Activated naive CD4-positive, alpha-beta T cell treated with anti-CD3 and anti-CD28 coated beads, Interleukin-2, amount 50 U/mL, for 72 hours (primary cell): ENCODE results near the gene MAP10. TPM values are rescaled to one million over a fixed set of nuclear protein-coding genes. Genes with fewer than 3 reads are reported as not detected.
A peak's percentile ranks its signal among the peaks of the same experiment; 100 is the strongest.

Experiments used
- ATAC-seq, 2 donors: fragments of 150-1000 bp; cut with Tn5 transposase; 2 replicates each; pipeline ENCODE4 v1.10.0; 2021; ENCODE audit warnings: mild to moderate bottlenecking in 2 of 2, moderate library complexity in 2 of 2
- DNase-seq, 2 donors: peaks; one replicate each; pipeline ENCODE4 v3.0.0; 2021 to 2022; ENCODE audit warnings: low spot score in 2 of 2
- H3K27ac Mint-ChIP-seq, 2 donors: one replicate each; pipeline ENCODE4 v1.8.0; 2022; ENCODE audit warnings: mild to moderate bottlenecking in 2 of 2, mixed read lengths in 2 of 2
- H3K36me3 Mint-ChIP-seq, 2 donors: one replicate each; pipeline ENCODE4 v1.8.0; 2022; ENCODE audit warnings: mixed read lengths in 2 of 2
- H3K9me3 Mint-ChIP-seq, 2 donors: one replicate each; pipeline ENCODE4 v1.8.0; 2022; ENCODE audit warnings: mixed read lengths in 2 of 2
- total RNA-seq, 2 donors: library from RNA; stranded (reverse); gene quantifications; one replicate each; pipeline ENCODE4 v1.2.3, GENCODE V29; 2022

MAP10 gene
- total RNA-seq, 2 donors from 2014 or later: 0.64 to 1.9 TPM

GRCh38 chr1:232788235-232788872 is 16.9 kb upstream of the MAP10 start:
- DNase-seq: no peak
- Mint-ChIP-seq H3K9me3 (no peaks in the 10 kb centered on the region), H3K36me3 (no peaks in the 10 kb centered on the region), H3K27ac (no peak overlapping the region)
- no peak for ATAC-seq

DNA sequence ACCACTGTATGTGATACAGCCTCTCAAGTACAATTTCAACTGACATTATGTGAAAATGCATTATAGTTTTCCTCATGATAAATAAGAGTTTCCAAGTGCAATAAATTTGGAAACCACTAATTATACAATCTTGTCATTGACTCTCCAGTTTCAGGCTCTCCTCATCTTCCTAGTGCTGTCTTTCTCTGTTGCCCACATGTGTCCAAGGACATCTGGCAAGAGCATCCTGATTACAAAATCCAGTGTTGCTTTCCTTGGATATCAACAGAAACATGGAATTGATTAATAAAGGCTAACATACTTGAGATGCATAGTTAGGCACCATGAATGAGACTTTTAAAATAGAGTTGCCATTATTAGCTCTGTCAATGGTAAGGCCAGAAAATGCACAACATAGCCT is 15.6 kb upstream of the MAP10 start:
- Mint-ChIP-seq H3K27ac (no peak overlapping the region), H3K9me3 (no peaks in the 10 kb centered on the region), H3K36me3 (no peaks in the 10 kb centered on the region)
- no peak for DNase-seq
- no peak for ATAC-seq

- no peaks in the 10 kb centered on the region for H3K36me3 Mint-ChIP-seq
- H3K9me3 Mint-ChIP-seq: no peaks in the 10 kb centered on the region
- no peak for DNase-seq
- no peak overlapping the region for H3K27ac Mint-ChIP-seq
- no peak for ATAC-seq
Measured at GRCh38 chr1:232792949-232793348, 12.3 kb upstream of the MAP10 start.

DNA sequence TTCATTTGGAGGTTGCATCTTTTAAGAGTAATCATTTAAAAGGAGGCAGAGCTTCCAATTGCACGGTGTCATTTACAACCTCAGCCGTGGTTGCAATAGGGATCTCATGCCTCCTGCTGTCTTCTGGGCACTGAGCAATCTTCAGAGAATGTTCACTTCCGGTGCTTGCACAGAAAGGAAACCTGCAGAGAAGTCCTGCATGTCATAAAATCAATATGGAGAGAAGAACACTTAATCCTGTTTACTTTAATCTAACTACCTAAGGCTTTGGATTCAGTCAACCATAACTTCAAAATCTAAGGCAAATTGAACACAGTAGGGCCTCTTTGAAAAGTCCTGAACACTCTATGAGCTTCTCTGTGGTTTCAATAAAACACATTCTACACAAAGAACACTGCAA is 11.3 kb upstream of the MAP10 start:
- ATAC-seq (peak; percentile 56 to 68), DNase-seq (no peak)
- Mint-ChIP-seq H3K27ac (no peak overlapping the region), H3K36me3 (no peaks in the 10 kb centered on the region), H3K9me3 (no peaks in the 10 kb centered on the region)

DNA sequence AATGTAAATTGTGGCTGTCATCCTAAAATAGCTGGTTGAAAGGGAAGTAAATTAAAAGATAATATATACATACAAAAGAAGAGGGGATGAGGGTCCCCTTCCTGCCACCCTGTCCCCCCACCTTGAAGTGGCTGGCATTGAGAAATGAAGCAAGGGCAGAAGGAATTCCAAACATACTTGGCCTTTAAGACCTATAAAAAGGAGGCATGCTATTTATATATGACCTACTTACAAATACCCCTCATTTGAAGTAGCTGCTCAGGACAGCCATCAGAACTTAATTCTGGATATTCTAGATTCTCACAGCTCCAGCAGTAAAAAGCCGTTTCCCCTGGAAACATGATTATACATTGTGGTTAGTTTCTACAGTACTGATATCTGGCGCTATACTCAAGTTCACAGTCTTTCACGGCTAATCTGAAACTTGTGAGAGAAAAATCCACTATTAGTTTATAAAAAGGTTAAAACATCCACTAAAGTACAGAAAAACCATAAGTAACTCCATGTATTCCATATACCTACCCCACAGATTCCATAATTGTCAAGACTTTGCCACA is 9.6 kb upstream of the MAP10 start:
- Mint-ChIP-seq H3K9me3 (no peaks in the 10 kb centered on the region), H3K27ac (no peak overlapping the region), H3K36me3 (no peaks in the 10 kb centered on the region)
- no peak for DNase-seq
- no peak for ATAC-seq

DNA sequence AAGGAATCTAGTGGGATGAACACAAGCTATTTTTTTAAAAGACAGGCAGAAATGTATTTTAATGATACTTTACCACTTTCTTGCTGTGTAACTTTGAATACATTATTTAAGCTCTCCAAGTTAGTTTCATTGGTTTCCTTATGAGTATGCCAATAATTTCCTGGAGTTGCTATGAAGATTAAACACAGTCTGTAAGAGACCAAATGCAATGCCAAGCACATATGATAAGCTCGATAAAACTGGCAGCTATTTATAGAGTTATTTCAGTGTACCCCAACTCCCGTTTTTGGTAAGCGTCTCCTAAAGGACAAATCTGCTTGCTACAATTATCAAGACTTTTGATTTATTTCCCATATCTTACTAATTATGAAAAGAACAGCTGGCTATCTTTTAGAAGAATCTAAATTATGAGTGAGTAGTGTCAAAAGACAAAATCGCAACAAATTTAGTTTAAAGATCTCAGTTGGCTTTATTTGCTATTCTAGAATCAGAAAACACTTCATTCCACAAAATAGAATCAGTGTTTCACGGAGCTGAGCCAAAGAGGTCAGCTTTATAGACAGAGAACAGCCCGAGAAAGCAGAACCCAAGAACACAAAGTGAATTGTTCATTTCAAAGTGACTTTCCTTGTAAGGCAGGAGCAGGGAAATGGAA is 7.2 kb upstream of the MAP10 start:
- ATAC-seq (no peak), DNase-seq (no peak)
- H3K36me3 Mint-ChIP-seq: no peaks in the 10 kb centered on the region
- no peak overlapping the region for H3K27ac Mint-ChIP-seq
- no peaks in the 10 kb centered on the region for H3K9me3 Mint-ChIP-seq

DNA sequence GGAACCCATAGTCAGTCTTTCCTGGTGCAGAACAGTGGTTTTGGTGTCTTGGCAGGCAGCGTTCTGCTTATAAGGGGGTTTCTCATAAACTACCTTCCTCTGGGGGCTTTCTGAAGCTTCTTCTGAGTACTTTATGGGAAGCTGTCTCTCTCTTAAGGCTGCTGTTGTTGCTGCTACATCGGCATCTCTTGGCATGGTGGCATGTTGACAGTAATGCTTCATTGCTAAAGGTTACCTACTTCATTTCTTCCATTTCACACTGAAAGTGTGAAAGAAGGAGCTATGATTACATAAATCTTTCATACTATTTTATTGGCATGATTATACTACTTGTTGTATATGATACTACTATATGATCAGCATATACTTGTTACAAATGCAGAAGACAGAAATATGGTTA is 6.3 kb upstream of the MAP10 start:
- Mint-ChIP-seq H3K27ac (no peak overlapping the region), H3K9me3 (peaks cover 0 to 4% of the 10 kb centered on the region in 2 donors), H3K36me3 (peaks cover 2 to 4% of the 10 kb centered on the region in 2 donors)
- DNase-seq (no peak), ATAC-seq (no peak)

DNA sequence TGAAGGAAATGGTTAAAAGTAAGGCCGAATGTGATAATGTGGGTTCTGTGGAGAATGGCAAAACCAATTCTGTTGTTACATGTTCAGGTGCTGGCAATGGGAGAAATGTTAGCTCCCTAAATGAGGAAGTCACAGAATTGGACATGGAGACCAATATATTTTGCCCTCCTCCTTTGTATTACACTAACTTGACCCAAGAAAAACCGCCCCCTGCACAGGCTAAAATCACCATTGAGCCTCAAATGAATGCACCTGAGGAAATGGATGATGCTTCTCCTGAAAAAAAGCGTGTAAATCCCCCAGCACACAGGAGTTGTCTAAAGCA is 932 bp downstream of the MAP10 start:
- H3K27ac Mint-ChIP-seq: no peak overlapping the region
- DNase-seq: no peak
- no peak for ATAC-seq
- peaks cover 21 to 27% of the 10 kb centered on the region in 2 donors for H3K36me3 Mint-ChIP-seq
- peaks cover 12 to 22% of the 10 kb centered on the region in 2 donors for H3K9me3 Mint-ChIP-seq

GRCh38 chr1:232810856-232811255 is 5.6 kb downstream of the MAP10 start:
- peaks cover 9% of the 10 kb centered on the region in 2 donors for H3K36me3 Mint-ChIP-seq
- no peak for DNase-seq
- no peak overlapping the region for H3K27ac Mint-ChIP-seq
- peaks cover 12 to 22% of the 10 kb centered on the region in 2 donors for H3K9me3 Mint-ChIP-seq
- no peak for ATAC-seq

DNA sequence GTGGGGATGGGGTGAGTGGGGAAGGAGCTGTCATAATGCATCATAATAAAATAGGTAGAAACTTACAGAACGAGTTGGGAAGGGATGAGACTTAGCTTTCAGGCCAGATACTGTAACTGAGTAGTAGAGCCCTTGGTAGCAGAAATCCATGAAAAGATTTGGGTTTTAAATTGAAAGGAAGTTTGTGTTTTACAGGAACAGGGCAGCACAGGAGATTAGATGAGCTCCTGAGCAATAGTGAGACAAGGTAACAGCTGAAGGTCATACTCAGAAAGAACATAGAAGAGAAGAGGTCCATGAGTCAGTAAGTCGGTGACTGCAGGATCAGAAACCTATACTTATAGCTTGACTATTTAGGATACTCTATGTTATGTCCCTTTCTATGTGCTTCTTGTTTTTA is 7.3 kb downstream of the MAP10 start:
- DNase-seq (no peak), ATAC-seq (no peak)
- no peaks in the 10 kb centered on the region for H3K36me3 Mint-ChIP-seq
- H3K27ac Mint-ChIP-seq: no peak overlapping the region
- H3K9me3 Mint-ChIP-seq: peaks cover 9 to 16% of the 10 kb centered on the region in 2 donors

- H3K9me3 Mint-ChIP-seq: peaks cover 6 to 18% of the 10 kb centered on the region in 2 donors
- no peak overlapping the region for H3K27ac Mint-ChIP-seq
- ATAC-seq: no peak
- H3K36me3 Mint-ChIP-seq: no peaks in the 10 kb centered on the region
- no peak for DNase-seq
Measured at GRCh38 chr1:232813097-232813496, 7.9 kb downstream of the MAP10 start.

GRCh38 chr1:232813760-232814159 is 8.5 kb downstream of the MAP10 start:
- DNase-seq (no peak), ATAC-seq (no peak)
- H3K9me3 Mint-ChIP-seq: peaks cover 6 to 18% of the 10 kb centered on the region in 2 donors
- H3K27ac Mint-ChIP-seq: no peak overlapping the region
- no peaks in the 10 kb centered on the region for H3K36me3 Mint-ChIP-seq

DNA sequence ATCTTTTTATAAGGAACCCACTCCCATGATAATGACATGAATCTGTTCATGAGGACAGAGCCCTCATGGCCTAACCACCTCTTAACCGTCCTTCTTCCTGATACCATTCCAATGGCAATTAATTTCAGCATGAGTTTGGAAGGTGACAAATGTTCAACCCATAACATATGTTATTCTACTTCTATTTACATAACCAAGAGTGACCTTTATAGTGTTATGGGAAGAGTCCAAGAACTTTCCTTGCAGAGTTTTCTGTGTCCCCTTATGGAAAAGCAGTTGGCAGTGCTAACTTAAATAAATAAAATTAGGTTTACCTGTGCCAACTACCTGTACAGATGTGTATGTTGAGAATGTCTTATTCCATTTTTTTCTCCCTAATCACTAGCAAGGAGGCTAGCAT is 11.1 kb downstream of the MAP10 start:
- DNase-seq (no peak), ATAC-seq (no peak)
- Mint-ChIP-seq H3K36me3 (no peaks in the 10 kb centered on the region), H3K9me3 (peaks cover 3 to 15% of the 10 kb centered on the region in 2 donors), H3K27ac (no peak overlapping the region)

DNA sequence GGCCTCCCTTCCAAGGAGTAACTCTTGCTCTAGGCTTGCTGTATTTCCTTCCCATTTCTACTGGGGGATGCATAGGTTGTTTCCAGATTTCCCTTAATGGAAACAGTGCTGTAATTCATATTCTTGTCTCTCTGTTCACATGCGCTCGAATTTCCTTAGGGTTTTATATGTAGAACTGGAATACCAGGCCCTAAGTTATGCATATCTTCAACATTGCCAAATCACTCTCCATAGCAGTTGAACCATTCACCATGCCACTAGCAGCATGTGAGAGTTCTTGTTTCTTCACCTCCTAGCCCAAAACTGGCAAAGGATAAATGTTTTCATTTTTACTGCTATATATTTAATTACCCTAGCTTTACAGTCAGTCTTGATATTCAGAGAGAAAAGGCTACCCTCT is 12.8 kb downstream of the MAP10 start:
- Mint-ChIP-seq H3K27ac (no peak overlapping the region), H3K9me3 (peaks cover 3 to 9% of the 10 kb centered on the region in 2 donors), H3K36me3 (no peaks in the 10 kb centered on the region)
- no peak for ATAC-seq
- no peak for DNase-seq

GRCh38 chr1:232820431-232820830 is 15.2 kb downstream of the MAP10 start:
- H3K27ac Mint-ChIP-seq: no peak overlapping the region
- ATAC-seq (no peak), DNase-seq (no peak)

DNA sequence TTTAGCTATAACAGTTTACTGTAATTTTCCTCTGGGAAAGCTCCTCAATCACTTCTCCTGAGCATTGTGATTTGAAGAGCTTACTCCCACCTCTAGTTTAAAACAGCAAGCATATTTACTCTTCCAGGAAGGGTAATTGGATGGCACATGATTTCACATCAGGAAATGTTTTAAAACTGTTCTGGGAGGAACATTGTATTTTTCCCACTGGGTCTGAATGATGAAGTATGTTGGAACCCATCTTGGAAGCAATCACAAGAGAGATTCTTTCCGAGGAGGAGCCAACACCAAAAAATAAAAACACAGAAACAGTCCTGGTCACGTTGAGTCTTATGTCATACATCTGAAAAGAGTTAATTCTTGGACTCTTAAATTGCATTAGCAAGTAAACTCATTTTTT is 17.3 kb downstream of the MAP10 start:
- no peaks in the 10 kb centered on the region for H3K36me3 Mint-ChIP-seq
- DNase-seq (no peak), ATAC-seq (no peak)
- peaks cover 0 to 2% of the 10 kb centered on the region in 2 donors for H3K9me3 Mint-ChIP-seq
- no peak overlapping the region for H3K27ac Mint-ChIP-seq

More at GRCh38 chr1:232820431-232820830, 15.2 kb downstream of the MAP10 start:
- H3K36me3 Mint-ChIP-seq: no peaks in the 10 kb centered on the region
- H3K9me3 Mint-ChIP-seq: peaks cover 0 to 9% of the 10 kb centered on the region in 2 donors

GRCh38 chr1:232826318-232826717 is 21.1 kb downstream of the MAP10 start:
- DNase-seq (no peak), ATAC-seq (no peak)
- H3K36me3 Mint-ChIP-seq: no peaks in the 10 kb centered on the region
- H3K27ac Mint-ChIP-seq: no peak overlapping the region
- peaks cover 0 to 6% of the 10 kb centered on the region in 2 donors for H3K9me3 Mint-ChIP-seq

- DNase-seq (no peak), ATAC-seq (no peak)
- Mint-ChIP-seq H3K36me3 (no peaks in the 10 kb centered on the region), H3K27ac (no peak overlapping the region), H3K9me3 (peaks cover 0 to 6% of the 10 kb centered on the region in 2 donors)
Measured at GRCh38 chr1:232830661-232831060, 25.4 kb downstream of the MAP10 start.
